Measurements from ENCODE around the gene COL26A1.

COL26A1 gene

GRCh38 chr7:101550641-101551541 lies 188.2 kb downstream of the COL26A1 start:
- no peak for DNase-seq (ENCODE audit: low read depth)
- in situ Hi-C loops (cut with HindIII; ENCODE audit: low sequenced_read_pairs) = no loop called here
- H3K4me3 ChIP-seq (ENCODE audit: low read depth, low read length) = no peak overlapping the region
- no peak for TF ChIP-seq CTCF (IDR thresholded peaks at IDR 0.05; ENCODE audit: low read depth, low read length, missing control alignments)

GRCh38 chr7:101553018-101553770 lies 190.5 kb downstream of the COL26A1 start:
- no peak overlapping the region for H3K4me3 ChIP-seq (ENCODE audit: low read depth, low read length)
- in situ Hi-C loops (cut with HindIII; ENCODE audit: low sequenced_read_pairs) = no loop called here
- TF ChIP-seq CTCF (IDR thresholded peaks at IDR 0.05; ENCODE audit: low read depth, low read length, missing control alignments) = no peak
- DNase-seq (ENCODE audit: low read depth) = no peak

GRCh38 chr7:101553771-101554445 lies 191.2 kb downstream of the COL26A1 start:
- DNase-seq (ENCODE audit: low read depth) = no peak
- H3K4me3 ChIP-seq (ENCODE audit: low read depth, low read length) = no peak overlapping the region
- TF ChIP-seq CTCF (IDR thresholded peaks at IDR 0.05; ENCODE audit: low read depth, low read length, missing control alignments) = no peak
- in situ Hi-C loops (cut with HindIII; ENCODE audit: low sequenced_read_pairs) = no loop called here

GRCh38 chr7:101554584-101555268 lies 192.1 kb downstream of the COL26A1 start:
- in situ Hi-C loops (cut with HindIII; ENCODE audit: low sequenced_read_pairs) = no loop called here
- no peak overlapping the region for H3K4me3 ChIP-seq (ENCODE audit: low read depth, low read length)
- DNase-seq (ENCODE audit: low read depth) = no peak
- TF ChIP-seq CTCF (IDR thresholded peaks at IDR 0.05; ENCODE audit: low read depth, low read length, missing control alignments) = no peak

- in situ Hi-C loops (cut with HindIII; ENCODE audit: low sequenced_read_pairs) = no loop called here
- no peak overlapping the region for H3K4me3 ChIP-seq (ENCODE audit: low read depth, low read length)
- TF ChIP-seq CTCF (IDR thresholded peaks at IDR 0.05; ENCODE audit: low read depth, low read length, missing control alignments) = no peak
- DNase-seq (ENCODE audit: low read depth) = no peak
Observed at GRCh38 chr7:101555269-101555920, 192.7 kb downstream of the COL26A1 start.

All from astrocyte of the cerebellum (primary cell).